GM12872 (cell line): Measurements from ENCODE around the gene RALGAPA1.

ENCODE experiments used
- CTCF ChIP-seq: IDR thresholded peaks from 3 replicates; pipeline ENCODE4 v1.5.1; 2011; ENCODE audit warnings: low read depth, mild to moderate bottlenecking, low read length, moderate library complexity; ENCODE audit not compliant: insufficient read depth

Gene RALGAPA1

GRCh38 chr14:35786856-35787255, 22.2 kb downstream of the RALGAPA1 start:
- TF ChIP-seq CTCF = no peak

GRCh38 chr14:35783699-35784098, 25.4 kb downstream of the RALGAPA1 start:
- no peak for TF ChIP-seq CTCF

- TF ChIP-seq CTCF = no peak
These were observed 29.7 kb downstream of the RALGAPA1 start for GRCh38 chr14:35779368-35779767.

GRCh38 chr14:35776823-35777222, 32.3 kb downstream of the RALGAPA1 start:
- no peak for TF ChIP-seq CTCF

- TF ChIP-seq CTCF = no peak
These were observed 42.4 kb downstream of the RALGAPA1 start for GRCh38 chr14:35766700-35767082.

GRCh38 chr14:35766036-35766699, 42.9 kb downstream of the RALGAPA1 start:
- no peak for TF ChIP-seq CTCF

- no peak for TF ChIP-seq CTCF
These were observed 47.2 kb downstream of the RALGAPA1 start for GRCh38 chr14:35761922-35762321.
